Erythroblast (primary cell): ENCODE results near the gene PDGFB.

Experiments used
- DNase-seq, 2 experiments: peaks; one replicate each; lab custom pipeline; 2025; lab: John Stamatoyannopoulos, UW
- GATA1 ChIP-seq: IDR thresholded peaks from 2 replicates; pipeline ENCODE4 v1.6.1; 2011; ENCODE audit warnings: low read depth, mild to moderate bottlenecking, control low read depth, low read length, moderate library complexity
- POLR2A ChIP-seq: IDR thresholded peaks from 2 replicates; pipeline ENCODE4 v1.6.1; 2011; ENCODE audit warnings: mild to moderate bottlenecking, low read length

Gene PDGFB

GRCh38 chr22:39215426-39216142 is 29.2 kb downstream of the PDGFB start:
- TF ChIP-seq POLR2A (no peak), GATA1 (no peak)
- peak; percentile 21 to 30 for DNase-seq

- TF ChIP-seq GATA1 (no peak), POLR2A (no peak)
- no peak for DNase-seq
Observed at GRCh38 chr22:39215070-39215396, 29.7 kb downstream of the PDGFB start.

- no peak for TF ChIP-seq POLR2A
- TF ChIP-seq GATA1: no peak
- no peak for DNase-seq
Observed at GRCh38 chr22:39214383-39215069, 30.3 kb downstream of the PDGFB start.

- TF ChIP-seq GATA1 (no peak), POLR2A (no peak)
- DNase-seq: no peak
Observed at GRCh38 chr22:39214006-39214382, 30.8 kb downstream of the PDGFB start.

GRCh38 chr22:39212721-39213376 is 31.9 kb downstream of the PDGFB start:
- no peak for DNase-seq
- TF ChIP-seq POLR2A: no peak
- no peak for TF ChIP-seq GATA1

- no peak for TF ChIP-seq GATA1
- TF ChIP-seq POLR2A: no peak
- no peak for DNase-seq
Observed at GRCh38 chr22:39209756-39210155, 35.0 kb downstream of the PDGFB start.

GRCh38 chr22:39208013-39208680 is 36.6 kb downstream of the PDGFB start:
- no peak for DNase-seq
- TF ChIP-seq GATA1: no peak
- no peak for TF ChIP-seq POLR2A

GRCh38 chr22:39207141-39208012 is 37.4 kb downstream of the PDGFB start:
- no peak for DNase-seq

GRCh38 chr22:39206491-39206890 is 38.3 kb downstream of the PDGFB start:
- no peak for TF ChIP-seq GATA1
- no peak for TF ChIP-seq POLR2A
- no peak for DNase-seq

More at GRCh38 chr22:39207141-39208012, 37.4 kb downstream of the PDGFB start:
- no peak for TF ChIP-seq GATA1
- TF ChIP-seq POLR2A: no peak

- DNase-seq: peak in 1 of 2 experiments; percentile 26
- TF ChIP-seq GATA1: no peak
- TF ChIP-seq POLR2A: no peak
Observed at GRCh38 chr22:39205344-39206021, 39.3 kb downstream of the PDGFB start.

GRCh38 chr22:39204216-39204615 is 40.6 kb downstream of the PDGFB start:
- DNase-seq: no peak
- TF ChIP-seq POLR2A (no peak), GATA1 (no peak)

- DNase-seq: no peak
Observed at GRCh38 chr22:39197578-39197977, 47.2 kb downstream of the PDGFB start.

More at GRCh38 chr22:39197578-39197977, 47.2 kb downstream of the PDGFB start:
- TF ChIP-seq GATA1: no peak
- TF ChIP-seq POLR2A: no peak
